Colonic mucosa (tissue), 4 donors: ENCODE data around the gene COASY. TPM values are rescaled to one million over a fixed set of nuclear protein-coding genes. Genes with fewer than 3 reads are reported as not detected.
A peak's percentile ranks its signal among the peaks of the same experiment; 100 is the strongest.

ENCODE experiments used
- DNase-seq: peaks from one replicate; pipeline ENCODE4 v3.0.0-alpha.2; 2020
- H3K27ac ChIP-seq: fragments of 200-600 bp; one replicate; pipeline ENCODE4 v1.8.0; 2021
- H3K27me3 ChIP-seq: fragments of 200-600 bp; one replicate; pipeline ENCODE4 v1.8.0; 2021
- H3K36me3 ChIP-seq: fragments of 200-600 bp; one replicate; pipeline ENCODE4 v1.8.0; 2021
- H3K4me1 ChIP-seq: fragments of 200-600 bp; one replicate; pipeline ENCODE4 v1.8.0; 2021; ENCODE audit warnings: mild to moderate bottlenecking
- H3K4me3 ChIP-seq: fragments of 200-600 bp; one replicate; pipeline ENCODE4 v1.8.0; 2021
- H3K9ac ChIP-seq, 2 donors: one replicate each; pipeline ENCODE4 v1.7.0; 2013; ENCODE audit warnings: control low read depth in 2 of 2, low read depth in 2 of 2, low read length in 2 of 2
- H3K9me3 ChIP-seq: fragments of 200-600 bp; one replicate; pipeline ENCODE4 v1.8.0; 2021
- CTCF ChIP-seq: fragments of 200-600 bp; IDR thresholded peaks from one replicate; pipeline ENCODE4 v1.8.0; 2022; ENCODE audit warnings: antibody characterized with exemption, mild to moderate bottlenecking
- intact Hi-C: fragments of 100-400 bp; cut with DNase I; formaldehyde crosslinking; loops from one replicate; pipeline ENCODE4 v1.14.1; 2022
- total RNA-seq, 2 donors: library from RNA; stranded (reverse); fragmentation: NEBNext Ultra II Directional in 1 of 2; extraction: Animal tissue kit (Norgen Biotek cat#: 25700) in 1 of 2; gene quantifications; one replicate each; pipeline ENCODE4 v1.2.1, GENCODE V29; 2021
- donor health status: healthy.
- donor health status: DM: no; HTN: no; CAD: no.
- donor health status: DM: no; HTN: no; CAD: no.

The COASY gene
- total RNA-seq, 2 donors from 2014 or later: 94.2 to 176 TPM

DNA sequence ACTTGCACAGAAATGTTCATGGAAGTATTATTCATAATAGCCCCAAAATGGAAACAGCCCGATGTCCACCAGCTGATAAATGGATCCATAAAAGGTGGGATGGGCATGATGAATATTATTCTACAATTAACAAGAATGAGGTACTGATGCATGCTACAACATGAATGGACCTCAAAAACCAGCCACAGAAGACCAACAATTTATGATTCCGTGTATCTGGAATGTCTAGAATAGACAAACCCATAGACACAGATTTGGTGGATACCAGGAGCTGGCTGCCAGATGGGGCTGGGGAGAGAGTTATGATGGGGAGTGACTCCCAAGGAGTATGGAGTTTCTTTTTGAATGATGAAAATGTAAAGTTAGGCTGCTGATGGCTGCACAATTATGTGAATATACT, 36.7 kb upstream of the COASY start:
- no peaks in the 10 kb centered on the region for H3K9me3 ChIP-seq
- H3K27ac ChIP-seq: no peak overlapping the region
- no peak overlapping the region for H3K9ac ChIP-seq
- no peak for DNase-seq
- H3K4me1 ChIP-seq: peaks cover 12% of the 10 kb centered on the region
- intact Hi-C loops: no loop called here
- no peak overlapping the region for H3K4me3 ChIP-seq
- no peak for TF ChIP-seq CTCF
- H3K36me3 ChIP-seq: no peaks in the 10 kb centered on the region
- no peaks in the 10 kb centered on the region for H3K27me3 ChIP-seq

DNA sequence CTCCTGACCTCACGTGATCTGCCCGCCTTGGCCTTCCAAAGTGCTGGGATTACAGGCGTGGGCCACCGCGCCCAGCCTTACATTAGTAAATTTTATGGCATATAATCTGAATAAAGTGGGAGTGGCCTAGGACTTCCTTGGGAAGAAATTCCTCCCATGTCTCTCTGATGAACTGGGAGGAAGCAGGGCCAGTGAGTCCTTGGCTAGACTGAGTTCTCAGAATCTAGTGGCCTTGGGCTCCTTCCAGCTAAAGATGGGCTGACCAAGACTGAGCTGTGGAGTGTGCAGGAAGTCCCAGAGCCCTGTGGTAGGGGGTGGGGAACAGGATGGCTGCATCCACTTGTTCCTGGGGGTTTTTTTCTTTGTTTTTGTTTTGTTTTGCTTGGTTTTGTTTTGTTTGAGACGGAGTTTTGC, 35.9 kb upstream of the COASY start:
- intact Hi-C loops: no loop called here
- Histone ChIP-seq H3K4me3 (no peak overlapping the region), H3K9me3 (no peaks in the 10 kb centered on the region), H3K4me1 (peaks cover 7% of the 10 kb centered on the region), H3K9ac (no peak overlapping the region), H3K36me3 (no peaks in the 10 kb centered on the region), H3K27me3 (no peaks in the 10 kb centered on the region), H3K27ac (peak overlapping the region; percentile 49)
- no peak for TF ChIP-seq CTCF
- DNase-seq: peak; percentile 60

DNA sequence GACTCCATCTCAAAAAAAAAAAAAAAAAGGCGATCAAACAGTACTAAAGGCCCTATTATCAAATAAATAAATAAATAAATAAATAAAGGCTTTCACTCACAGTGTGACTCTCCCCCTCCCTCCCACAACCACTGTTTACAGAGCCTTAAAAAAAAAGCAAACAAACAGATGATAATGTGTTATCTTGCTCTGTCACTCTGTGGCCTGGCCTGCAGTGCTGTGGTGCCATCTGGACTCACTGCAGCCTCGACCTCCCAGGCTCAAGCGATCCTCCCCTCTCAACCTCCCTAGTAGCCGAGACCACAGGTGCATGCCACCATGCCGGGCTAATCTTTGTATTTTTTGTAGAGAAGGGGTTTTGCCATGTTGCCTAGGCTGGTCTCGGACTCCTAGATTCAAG, 34.0 kb upstream of the COASY start:
- no peak overlapping the region for H3K27ac ChIP-seq
- H3K9me3 ChIP-seq: no peaks in the 10 kb centered on the region
- H3K27me3 ChIP-seq: no peaks in the 10 kb centered on the region
- H3K4me3 ChIP-seq: no peak overlapping the region
- H3K9ac ChIP-seq: no peak overlapping the region
- H3K4me1 ChIP-seq: no peaks in the 10 kb centered on the region
- no peaks in the 10 kb centered on the region for H3K36me3 ChIP-seq
- no peak for TF ChIP-seq CTCF
- no peak for DNase-seq
- intact Hi-C loops: no loop called here

DNA sequence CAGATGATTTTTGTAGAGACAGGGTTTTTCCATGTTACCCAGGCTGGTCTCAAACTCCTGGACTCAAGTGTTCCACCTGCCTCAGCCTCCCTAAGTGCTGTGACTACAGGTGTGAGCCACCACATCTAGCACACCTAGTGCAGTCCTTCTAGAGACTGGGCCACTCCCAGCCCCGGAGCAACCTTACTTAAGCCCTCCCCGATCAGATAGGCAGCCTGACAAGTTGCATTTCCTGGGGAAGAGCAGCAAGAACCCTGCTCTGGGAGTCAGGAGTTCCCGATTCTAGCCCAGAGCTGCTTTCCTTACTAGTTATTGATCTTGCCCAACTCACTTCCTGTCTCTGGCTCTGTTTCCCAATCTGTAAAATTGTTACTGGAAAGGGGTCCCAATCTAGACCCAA, 32.9 kb upstream of the COASY start:
- Histone ChIP-seq H3K9ac (no peak overlapping the region), H3K36me3 (no peaks in the 10 kb centered on the region), H3K27me3 (no peaks in the 10 kb centered on the region), H3K9me3 (no peaks in the 10 kb centered on the region), H3K4me3 (no peak overlapping the region), H3K27ac (no peak overlapping the region), H3K4me1 (no peaks in the 10 kb centered on the region)
- intact Hi-C loops: no loop called here
- no peak for TF ChIP-seq CTCF
- no peak for DNase-seq

- Histone ChIP-seq H3K36me3 (no peaks in the 10 kb centered on the region), H3K27me3 (no peaks in the 10 kb centered on the region), H3K27ac (peak overlapping the region; percentile 77), H3K9ac (no peak overlapping the region), H3K4me1 (no peaks in the 10 kb centered on the region), H3K9me3 (no peaks in the 10 kb centered on the region), H3K4me3 (no peak overlapping the region)
- no peak for TF ChIP-seq CTCF
- intact Hi-C loops: no loop called here
- DNase-seq: no peak
Observed at GRCh38 chr17:42530952-42531454, 30.9 kb upstream of the COASY start.
